ENCODE results near the gene TMEM179.
"Not testable (repeated sequence)": the region's sequence is repeated elsewhere in the genome, so short reads cannot be mapped to it uniquely, and the experiment has no call there.

TMEM179 gene

GRCh38 chr14:104636846-104637545 is 32.4 kb upstream of the TMEM179 start:
- not testable (repeated sequence) for DNase-seq

GRCh38 chr14:104636131-104636530 is 31.6 kb upstream of the TMEM179 start:
- no peak for DNase-seq

DNA sequence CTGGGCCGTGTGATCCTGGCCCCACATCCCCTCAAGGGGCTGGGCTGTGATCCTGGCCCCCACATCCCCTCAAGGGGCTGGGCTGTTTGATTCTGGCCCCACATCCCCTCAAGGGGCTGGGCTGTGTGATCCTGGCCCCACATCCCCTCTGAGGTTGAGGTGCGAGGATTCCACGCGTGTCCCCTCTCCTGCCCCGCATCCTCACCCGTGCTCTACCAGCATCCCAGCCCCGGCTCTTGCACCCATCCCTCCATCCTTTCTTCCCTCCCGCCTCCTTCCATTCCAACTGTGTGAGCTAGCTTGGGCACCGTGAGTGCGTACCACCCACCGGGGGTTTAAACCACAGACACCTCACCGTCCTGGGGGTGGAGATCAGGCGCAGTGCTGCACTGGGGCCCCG is 31.1 kb upstream of the TMEM179 start:
- DNase-seq: no peak

DNA sequence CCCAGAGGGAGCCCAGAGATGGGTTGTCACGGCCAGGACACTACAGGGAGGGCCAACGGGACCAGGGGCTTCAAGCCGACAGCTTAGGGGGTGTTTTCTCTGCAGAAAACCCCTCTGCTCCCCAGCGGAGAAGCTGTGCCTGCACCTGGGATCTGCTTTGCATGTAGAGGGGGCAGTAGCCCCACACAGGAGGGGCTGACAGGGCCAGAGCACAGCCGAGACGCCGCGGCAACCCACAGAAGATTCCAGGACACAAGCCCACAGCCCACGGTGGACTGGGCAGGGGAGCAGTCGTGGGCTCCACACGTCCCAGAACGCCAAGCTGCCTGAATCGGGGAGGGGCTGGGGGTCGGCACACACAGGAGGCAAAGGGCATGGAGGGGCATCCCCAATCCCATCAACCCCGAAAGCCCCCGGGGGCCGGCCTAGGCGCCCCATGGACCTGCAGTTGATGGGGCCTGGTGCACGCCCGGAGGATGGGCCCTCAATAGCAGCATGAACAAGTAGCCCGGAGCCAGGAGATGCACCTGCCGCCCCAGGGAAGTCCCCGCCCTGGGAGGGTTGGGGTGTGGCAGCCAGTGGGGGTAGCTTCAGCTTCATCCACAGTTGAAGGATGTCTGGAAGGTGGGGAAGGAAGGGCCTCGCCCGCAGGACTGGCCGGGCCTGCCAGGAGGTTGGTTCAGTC is 30.5 kb upstream of the TMEM179 start:
- DNase-seq: no peak

DNA sequence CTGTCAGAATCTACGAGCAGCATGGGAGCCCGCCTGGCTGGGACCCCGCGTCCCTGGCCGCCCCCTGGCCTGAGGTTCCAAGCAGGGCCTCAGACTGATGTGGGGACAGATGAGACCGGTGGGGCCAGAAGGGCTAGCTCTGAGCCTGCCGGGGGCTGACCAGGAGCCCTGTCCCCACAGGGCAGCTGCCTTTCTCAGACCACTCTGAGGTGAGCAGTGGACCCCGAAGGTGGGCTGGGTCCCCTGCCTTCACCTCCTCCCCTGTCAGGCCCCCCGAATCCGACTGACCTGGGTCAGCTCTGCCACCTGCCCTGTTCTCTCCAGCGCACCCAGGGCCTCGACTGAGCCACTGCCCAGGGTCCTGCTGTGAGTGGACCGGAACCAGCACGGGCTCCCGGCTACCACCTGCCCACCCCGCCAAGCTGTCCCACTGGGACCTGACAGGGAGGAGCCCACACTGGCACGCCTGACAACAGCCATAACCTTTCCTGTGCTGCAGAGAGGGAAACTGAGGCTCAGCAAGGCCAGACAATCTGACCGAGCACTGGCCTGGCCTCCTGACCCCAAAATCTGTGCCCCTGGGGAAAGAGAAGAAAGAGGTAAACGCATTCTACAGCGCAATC is 29.7 kb upstream of the TMEM179 start:
- DNase-seq: no peak

- DNase-seq: no peak
Measured at GRCh38 chr14:104633276-104634137, 28.9 kb upstream of the TMEM179 start.

- DNase-seq: no peak
Measured at GRCh38 chr14:104632781-104633180, 28.2 kb upstream of the TMEM179 start.

- no peak for DNase-seq
Measured at GRCh38 chr14:104624939-104625338, 20.4 kb upstream of the TMEM179 start.

DNA sequence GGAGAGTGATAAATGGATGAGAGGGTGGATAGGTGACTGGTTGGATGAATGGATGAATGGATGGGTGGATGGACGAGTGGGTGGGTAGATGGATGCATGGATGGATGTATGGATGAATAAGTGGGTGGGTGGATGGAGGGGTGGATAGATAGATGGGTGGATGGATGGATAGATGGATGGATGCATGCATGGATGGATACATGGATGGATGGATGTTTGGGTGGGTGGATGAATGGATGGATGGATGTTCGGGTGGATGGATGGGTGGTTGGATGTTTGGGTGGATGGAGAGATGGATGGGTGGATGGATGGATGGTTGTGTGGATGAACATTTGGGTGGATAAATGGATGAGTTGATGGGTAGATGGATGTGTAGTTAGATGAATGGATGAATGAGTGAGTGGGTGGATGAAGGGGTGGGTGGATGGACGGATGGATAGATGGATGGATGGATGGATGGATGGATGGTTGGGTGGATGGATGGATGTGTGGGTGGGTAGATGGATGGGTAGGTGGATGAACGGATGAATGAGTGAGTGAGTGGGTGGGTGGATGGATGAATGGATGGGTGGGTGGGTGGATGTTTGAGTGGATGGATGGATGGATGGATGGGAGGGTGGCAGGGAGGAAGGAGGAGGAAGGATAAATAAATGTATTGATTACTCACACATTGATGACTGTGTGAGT is 9.7 kb upstream of the TMEM179 start:
- no peak for DNase-seq

DNA sequence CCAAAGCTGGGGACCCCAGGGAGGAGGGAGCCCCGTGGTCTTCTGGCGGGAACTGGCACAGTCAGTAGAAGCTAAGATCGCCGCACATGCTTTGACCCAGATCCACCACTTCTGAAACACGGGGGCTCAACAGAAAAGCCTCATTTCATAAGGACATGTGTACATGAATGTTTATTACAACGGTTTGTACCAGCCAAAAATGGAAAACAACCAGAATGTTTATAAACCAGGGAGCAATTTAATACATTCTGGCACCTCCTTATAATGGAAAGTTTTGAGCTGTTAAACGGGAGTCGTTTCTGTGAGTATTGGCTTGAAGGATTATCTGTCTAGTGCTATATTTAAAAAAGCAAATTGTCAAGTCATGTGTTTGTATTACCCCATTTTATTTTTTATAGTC is 7.3 kb upstream of the TMEM179 start:
- DNase-seq: no peak

DNA sequence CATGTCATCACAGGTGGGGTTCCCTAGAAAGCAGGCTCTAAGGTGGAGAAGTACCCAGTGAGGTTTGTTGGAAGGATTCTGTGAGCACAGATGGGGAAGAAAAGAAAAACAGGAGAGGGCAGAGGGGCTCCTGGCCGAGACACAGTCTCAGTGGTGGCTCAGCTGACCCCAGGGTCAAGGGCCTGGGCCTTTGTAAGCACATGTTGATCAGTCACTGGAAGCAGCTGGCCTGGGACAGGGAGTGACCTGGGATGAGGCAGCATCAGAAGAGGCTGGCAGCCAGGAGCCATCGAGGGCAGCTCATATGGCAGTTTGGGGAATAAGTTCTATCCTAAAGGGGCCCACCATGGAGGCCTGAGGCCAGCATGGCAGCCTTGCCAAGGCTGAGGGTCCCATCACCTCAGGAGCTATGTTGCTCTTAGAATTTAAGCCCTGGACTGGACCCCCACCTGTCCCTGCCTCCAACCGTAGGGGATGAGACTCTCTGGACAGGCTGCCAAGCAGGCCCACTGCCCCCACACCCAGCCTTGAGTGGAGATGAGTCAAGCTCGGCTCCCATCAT is 6.3 kb upstream of the TMEM179 start:
- DNase-seq: no peak

DNA sequence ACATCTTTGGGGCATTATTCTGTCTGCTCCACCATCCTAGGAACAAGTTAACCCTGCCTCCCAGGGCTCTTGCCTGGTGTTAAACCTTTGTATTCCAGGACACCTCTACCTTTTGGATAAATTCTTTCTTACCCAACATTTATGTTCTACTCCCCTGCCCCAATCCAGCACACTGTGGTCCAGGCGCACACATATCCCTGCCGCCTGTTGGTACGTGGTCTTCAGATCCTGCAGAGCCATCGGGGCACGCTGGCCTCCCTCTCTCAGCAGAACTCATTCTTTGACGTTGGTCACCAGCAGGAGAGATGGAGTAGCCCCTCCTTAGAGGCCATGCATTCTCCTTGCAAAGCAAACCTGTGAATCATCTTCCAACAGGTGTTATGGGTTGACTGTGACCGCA is 5.1 kb upstream of the TMEM179 start:
- DNase-seq: no peak

DNA sequence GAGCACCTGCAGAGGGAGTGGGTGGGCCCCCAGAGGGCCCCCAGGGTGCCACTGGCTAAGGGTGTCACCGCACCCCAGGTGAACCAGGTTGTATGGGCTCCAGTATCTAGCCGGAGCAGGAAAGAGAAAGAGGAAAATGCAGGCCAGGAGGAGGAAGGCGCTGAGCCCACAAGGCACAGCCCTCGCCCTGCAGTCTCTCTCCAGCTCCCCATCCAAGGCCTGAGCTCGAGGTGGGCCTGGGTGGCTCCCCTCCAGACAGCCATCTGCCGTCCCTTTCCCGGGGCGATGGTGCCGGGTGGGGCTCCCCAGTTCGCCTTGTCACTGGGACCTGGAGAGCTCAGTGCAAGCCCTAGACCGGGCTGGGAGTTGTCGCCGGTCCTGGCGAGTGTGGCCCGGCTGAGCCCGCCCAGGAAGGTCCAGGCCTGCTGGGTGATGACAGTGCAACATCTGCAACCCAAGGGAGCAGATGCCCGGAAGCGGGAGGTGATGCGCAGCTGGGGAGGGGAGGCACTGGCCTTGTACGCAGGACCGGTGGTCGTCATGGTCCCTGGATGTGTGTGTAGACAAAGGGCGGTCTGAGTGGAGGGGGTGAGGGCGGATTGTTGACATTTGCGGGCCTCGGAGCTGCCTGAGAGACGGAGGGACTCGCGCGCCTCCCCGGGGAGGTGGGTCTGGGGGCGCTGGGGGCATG is 716 bp downstream of the TMEM179 start:
- no peak for DNase-seq

DNA sequence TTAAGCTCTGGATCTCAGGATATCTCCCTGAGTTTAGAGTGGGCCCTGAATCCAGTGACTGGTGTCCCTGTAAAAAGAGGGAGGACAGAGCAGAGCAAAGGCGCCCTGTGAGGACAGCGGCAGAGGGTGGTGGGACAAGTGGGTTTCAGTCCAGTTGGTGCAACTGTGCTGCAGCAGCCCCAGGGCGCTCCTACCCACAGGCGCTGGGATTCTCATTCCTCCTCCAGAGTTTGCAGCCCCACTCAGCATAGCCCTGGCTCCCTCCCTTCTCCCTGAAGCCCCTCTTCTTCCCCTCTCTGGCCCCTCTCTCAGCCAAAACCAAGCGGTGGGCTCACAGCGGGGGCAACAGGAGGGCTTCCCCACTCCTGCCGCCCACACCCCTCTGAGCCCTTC is 1.6 kb downstream of the TMEM179 start:
- no peak for DNase-seq

- no peak for DNase-seq
Measured at GRCh38 chr14:104602315-104602932, 2.1 kb downstream of the TMEM179 start.

DNA sequence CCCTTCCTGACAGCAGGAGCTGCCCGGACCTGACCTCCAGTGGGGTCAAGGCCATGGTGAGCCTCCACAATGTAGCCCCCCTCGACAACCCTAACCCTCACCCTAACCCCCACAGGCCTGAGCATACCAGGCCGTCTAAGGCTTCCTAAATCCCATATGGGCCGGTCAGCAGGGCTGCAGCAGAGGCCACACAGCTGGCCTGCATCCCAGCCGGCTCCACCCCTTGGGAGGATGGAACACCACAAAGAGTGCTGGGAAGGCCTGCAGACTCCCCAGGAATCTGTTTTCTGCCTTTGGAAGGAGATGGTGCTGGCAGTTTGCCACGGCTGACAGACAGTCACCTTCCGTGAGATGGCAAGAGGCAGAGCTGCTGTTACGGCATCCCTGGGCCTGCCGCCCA is 2.8 kb downstream of the TMEM179 start:
- DNase-seq: no peak

DNA sequence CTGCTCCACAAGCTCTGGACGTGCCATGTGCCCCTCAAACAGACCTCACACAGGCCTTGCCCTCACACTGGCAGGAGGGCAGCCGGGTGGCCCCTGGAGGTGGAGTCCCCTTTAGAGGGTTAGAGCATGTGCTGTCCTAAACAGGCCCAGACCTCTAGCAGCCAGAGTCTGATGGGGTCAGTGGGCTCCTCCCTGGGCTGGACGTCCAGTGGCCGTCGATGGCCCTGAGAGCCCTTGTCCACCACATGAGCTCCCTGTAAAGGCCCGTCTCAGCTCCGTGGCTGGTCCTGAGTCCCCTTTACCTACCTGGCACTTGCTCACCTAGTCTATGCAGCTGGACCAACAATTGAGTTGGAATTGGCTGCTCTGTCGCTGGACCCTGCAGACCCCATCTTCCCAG is 3.8 kb downstream of the TMEM179 start:
- no peak for DNase-seq

DNA sequence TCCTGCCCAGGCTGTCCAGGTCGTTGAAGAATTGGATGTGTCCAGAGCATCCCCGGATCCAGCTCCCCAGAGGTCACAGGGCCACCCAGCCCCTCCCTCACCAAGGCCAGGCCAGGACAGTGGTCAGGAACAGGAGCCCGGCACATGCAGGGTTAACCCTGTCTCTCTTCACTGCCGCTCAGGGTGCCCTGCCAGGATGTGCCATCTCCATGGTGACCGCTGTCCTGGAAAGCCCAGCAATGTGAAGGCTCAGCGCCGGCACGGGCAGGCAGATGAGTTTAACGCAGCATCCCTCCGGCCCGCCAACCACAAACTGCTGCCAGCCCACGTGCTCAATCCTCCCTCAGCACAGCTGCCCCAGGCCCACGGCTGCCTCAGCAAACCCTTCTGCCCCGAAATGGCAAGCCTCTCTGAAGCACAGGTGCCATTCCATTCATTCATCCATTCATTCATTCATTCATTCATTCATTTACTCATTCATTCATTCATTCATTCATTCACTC is 4.4 kb downstream of the TMEM179 start:
- DNase-seq: no peak

DNA sequence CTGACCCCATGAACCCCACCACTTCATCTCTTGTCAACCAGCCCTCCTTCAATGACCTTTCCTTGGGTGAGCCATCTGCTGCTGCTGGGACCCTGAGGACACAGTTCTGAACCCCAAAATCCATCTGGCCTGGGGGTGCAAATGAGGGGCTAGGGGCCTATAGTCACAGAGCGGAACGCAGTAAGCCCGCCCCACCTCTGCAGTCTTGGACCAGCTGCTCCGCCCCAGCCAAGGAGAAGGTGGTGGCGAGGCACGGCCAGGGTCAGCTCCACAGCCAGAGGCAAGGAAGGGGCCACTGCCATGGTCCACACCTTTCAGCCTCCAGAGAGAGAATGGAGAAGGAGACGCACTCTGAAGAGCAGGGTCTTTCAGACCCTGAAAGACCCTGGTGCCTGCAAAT is 5.1 kb downstream of the TMEM179 start:
- DNase-seq: no peak

DNA sequence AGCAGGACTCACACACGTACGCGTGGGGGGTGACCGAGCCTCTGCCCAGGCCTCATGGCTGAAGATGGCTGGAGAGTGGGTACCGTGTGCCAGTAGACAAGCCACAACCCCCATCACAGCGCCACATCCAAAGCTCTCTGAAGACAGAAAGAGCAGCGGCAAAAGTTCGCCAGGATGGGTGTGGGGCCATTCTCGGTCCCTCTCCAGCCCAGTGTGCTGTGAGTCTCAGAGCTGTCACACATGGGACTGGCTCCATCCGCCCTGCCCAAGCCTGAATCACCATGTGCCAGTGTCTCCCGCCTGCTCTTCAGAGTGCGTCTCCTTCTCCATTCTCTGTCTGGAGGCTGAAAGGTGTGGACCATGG is 5.7 kb downstream of the TMEM179 start:
- DNase-seq: no peak
